ENCODE measurements around the gene COL19A1. TPM values are rescaled to one million over a fixed set of nuclear protein-coding genes. Genes with fewer than 3 reads are reported as not detected.

The COL19A1 gene
- total RNA-seq, 2 donors from 2014 or later: 0.07 TPM; not detected in 1

DNA sequence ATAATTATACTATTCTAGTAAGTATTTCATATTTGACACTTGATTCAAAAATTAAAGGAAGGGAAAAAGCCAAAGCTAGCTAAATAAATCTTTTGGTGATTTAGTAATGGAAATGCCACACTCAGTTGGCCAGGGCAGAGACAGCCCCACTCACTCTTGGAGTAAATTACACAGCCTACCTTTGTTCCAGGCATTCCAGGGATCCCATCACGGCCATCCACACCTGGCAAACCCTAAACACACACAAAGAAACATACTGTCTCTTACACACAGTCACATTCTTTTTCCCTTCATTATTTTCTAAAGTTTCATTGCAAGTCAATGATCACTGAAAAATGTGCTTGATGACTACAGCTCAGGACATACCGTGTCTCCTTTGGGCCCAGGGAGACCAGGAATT, 388.4 kb downstream of the COL19A1 start:
- no peak for DNase-seq (ENCODE audit: low spot score)
- H3K4me1 ChIP-seq (ENCODE audit: control insufficient read depth in 1 of 2, low read depth in 2 of 2): no peaks in the 10 kb centered on the region
- TF ChIP-seq, protein P1, sequence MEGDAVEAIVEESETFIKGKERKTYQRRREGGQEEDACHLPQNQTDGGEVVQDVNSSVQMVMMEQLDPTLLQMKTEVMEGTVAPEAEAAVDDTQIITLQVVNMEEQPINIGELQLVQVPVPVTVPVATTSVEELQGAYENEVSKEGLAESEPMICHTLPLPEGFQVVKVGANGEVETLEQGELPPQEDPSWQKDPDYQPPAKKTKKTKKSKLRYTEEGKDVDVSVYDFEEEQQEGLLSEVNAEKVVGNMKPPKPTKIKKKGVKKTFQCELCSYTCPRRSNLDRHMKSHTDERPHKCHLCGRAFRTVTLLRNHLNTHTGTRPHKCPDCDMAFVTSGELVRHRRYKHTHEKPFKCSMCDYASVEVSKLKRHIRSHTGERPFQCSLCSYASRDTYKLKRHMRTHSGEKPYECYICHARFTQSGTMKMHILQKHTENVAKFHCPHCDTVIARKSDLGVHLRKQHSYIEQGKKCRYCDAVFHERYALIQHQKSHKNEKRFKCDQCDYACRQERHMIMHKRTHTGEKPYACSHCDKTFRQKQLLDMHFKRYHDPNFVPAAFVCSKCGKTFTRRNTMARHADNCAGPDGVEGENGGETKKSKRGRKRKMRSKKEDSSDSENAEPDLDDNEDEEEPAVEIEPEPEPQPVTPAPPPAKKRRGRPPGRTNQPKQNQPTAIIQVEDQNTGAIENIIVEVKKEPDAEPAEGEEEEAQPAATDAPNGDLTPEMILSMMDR (IDR thresholded peaks at IDR 0.05): no peak
- H3K36me3 ChIP-seq: no peaks in the 10 kb centered on the region
- no peak overlapping the region for H3K4me3 ChIP-seq
- no peaks in the 10 kb centered on the region for H3K9me3 ChIP-seq
- H3K27me3 ChIP-seq (replicated peaks; ENCODE audit: insufficient read depth): no peaks in the 10 kb centered on the region
- no peak for ATAC-seq (ENCODE audit: insufficient number of reproducible peaks, low FRiP score, low read depth)
- no peak overlapping the region for H3K27ac ChIP-seq

DNA sequence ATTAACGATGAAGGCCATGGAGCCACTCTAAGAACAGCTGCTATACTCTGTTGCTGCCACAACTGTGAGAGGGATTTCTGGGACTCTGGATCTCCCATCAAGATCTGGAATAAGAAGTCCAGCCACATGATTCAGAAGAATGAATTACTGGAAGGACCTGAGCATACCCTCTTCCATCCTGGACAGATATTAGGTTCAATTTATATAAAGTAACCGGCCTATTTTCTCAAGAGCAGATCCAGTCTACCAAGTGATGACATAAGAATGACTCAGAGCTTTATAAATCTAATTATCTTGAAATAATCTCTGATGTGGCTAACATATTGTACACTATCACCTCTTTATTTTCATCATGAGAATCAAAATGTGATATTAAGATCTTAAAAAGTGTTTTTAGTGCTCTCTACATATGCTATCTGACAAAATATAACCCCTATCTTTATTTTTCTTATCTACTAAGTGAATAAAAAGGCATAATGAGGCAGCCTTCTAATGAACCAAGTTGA, 391.5 kb downstream of the COL19A1 start:
- H3K36me3 ChIP-seq: no peaks in the 10 kb centered on the region
- no peaks in the 10 kb centered on the region for H3K9me3 ChIP-seq
- no peaks in the 10 kb centered on the region for H3K27me3 ChIP-seq (replicated peaks; ENCODE audit: insufficient read depth)
- H3K27ac ChIP-seq: no peak overlapping the region
- DNase-seq (ENCODE audit: low spot score) (no peak), ATAC-seq (ENCODE audit: insufficient number of reproducible peaks, low FRiP score, low read depth) (no peak)
- no peak overlapping the region for H3K4me3 ChIP-seq
- no peaks in the 10 kb centered on the region for H3K4me1 ChIP-seq (ENCODE audit: control insufficient read depth in 1 of 2, low read depth in 2 of 2)
- TF ChIP-seq, protein P1 (IDR thresholded peaks at IDR 0.05): no peak

DNA sequence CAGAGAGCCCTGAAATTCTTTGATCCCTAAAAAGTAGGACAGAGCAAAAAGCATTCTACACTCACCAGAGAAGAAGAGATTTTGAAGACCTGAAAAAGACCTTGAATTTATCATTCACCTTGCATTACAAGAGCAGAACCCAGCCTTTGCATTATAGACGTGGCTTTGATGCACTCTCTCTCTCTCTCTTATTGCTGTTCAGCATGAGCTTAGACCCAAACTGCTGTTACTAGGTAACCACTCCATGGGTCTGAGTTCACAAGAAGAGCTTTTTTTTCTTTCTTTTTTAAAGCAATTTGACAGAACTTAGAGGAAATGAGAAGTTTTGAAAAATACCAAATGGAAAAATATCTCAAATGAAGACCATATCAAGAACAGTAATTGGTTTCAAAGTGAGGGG, 392.1 kb downstream of the COL19A1 start:
- H3K27me3 ChIP-seq (replicated peaks; ENCODE audit: insufficient read depth): no peaks in the 10 kb centered on the region
- TF ChIP-seq, protein P1 (IDR thresholded peaks at IDR 0.05): no peak
- no peak for DNase-seq (ENCODE audit: low spot score)
- H3K36me3 ChIP-seq: no peaks in the 10 kb centered on the region
- ATAC-seq (ENCODE audit: insufficient number of reproducible peaks, low FRiP score, low read depth): no peak
- H3K27ac ChIP-seq: no peak overlapping the region
- H3K9me3 ChIP-seq: no peaks in the 10 kb centered on the region
- no peaks in the 10 kb centered on the region for H3K4me1 ChIP-seq (ENCODE audit: control insufficient read depth in 1 of 2, low read depth in 2 of 2)
- H3K4me3 ChIP-seq: no peak overlapping the region

Other genes starting within 250 kb of the COL19A1 start
- 10 to 100 TPM; 44.0 to 49.8 TPM for gene LMBRD1, start 69.5 kb upstream of the COL19A1 start, total RNA-seq

Data from thoracic aorta (tissue), 2 donors.